ENCODE results near the gene ZDHHC15.

GRCh38 chrX:75369721-75370120 lies 153.1 kb downstream of the ZDHHC15 start:
- TF ChIP-seq CTCF (conservative IDR thresholded peaks at IDR 0.05 in 1 of 2, IDR thresholded peaks at IDR 0.05 in 1 of 2; ENCODE audit: low read depth in 1 of 2, low read length in 2 of 2): no peak
- TF ChIP-seq EZH2 (IDR thresholded peaks at IDR 0.05; ENCODE audit: low read length, missing control alignments): no peak

Measured in fibroblast of lung (primary cell).